Measurements from ENCODE around the gene TEAD1.

- TF ChIP-seq CTCF (IDR thresholded peaks at IDR 0.05) (peak in 2 of 4 experiments; percentile 16 to 24), POLR2A (IDR thresholded peaks at IDR 0.05) (no peak), POLR2AphosphoS5 (IDR thresholded peaks at IDR 0.05) (no peak), EP300 (IDR thresholded peaks at IDR 0.05) (no peak)
These were observed 194.3 kb downstream of the TEAD1 start for GRCh38 chr11:12868315-12869073.

All from gastroesophageal sphincter (tissue), 3 donors.